HG02981 (cell line): Measurements from ENCODE around the gene FSHR.

ENCODE experiments used
- ATAC-seq: cut with Tn5 transposase; IDR thresholded peaks from one replicate; pipeline ENCODE4 v1.9.1; 2021; ENCODE audit warnings: mild to moderate bottlenecking, moderate library complexity; ENCODE audit not compliant: unreplicated experiment

FSHR gene

GRCh38 chr2:48915227-48915626 lies 239.1 kb downstream of the FSHR start:
- no peak for ATAC-seq

DNA sequence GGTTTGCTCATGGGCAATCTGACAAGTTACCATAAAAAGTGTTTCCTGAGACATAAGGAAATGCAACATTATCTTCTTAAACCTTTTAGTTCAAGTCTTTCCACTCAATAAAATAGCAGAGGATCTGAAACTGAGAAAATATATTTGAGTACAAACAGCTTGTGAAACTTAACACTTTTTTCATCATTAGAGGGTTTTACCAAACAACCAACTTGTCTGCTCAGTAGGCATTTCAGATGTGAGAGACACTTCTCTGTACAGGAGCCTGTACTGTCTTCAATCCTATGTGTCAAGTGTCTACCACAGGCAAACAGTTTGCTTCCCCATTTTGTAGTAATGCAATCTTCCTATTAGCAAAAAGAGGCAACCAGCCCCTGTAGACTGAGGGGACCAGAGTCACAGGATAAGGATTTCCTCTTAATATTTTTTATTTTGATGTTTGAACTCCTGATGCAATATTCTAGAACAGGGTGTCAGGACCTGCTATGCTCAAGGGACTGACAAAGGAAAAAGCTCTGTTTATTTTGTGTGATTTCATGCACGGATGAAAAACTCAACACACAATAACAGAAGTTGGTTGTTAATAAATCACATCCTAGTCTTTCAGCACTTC lies 239.7 kb downstream of the FSHR start:
- ATAC-seq = no peak
